Measurements from ENCODE around the gene HNF1B. TPM values are rescaled to one million over a fixed set of nuclear protein-coding genes. Genes with fewer than 3 reads are reported as not detected.

The HNF1B gene
- polyA plus RNA-seq, 1 of the 3 experiments (the other 2 are of a cell fraction), result not detected

DNA sequence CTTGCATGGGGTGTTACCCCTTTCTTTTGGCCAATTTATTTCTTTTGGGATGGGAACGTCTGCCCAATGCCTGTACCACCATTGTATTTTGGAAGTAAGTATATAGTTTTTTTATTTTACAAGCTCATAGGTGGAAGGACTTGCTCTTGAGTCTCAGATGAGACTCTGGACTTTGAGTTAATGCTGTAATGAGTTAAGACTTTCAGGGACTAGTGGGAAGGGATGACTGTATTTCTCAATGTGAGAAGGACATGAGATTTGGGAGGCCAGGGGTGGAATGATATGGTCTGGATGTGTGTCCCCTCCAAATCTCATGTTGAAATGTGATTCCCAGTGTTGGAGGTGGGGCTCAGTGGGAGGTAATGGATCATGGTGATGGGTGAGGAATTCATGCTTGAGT, 49.1 kb downstream of the HNF1B start (continued):
- TF ChIP-seq, protein P1, sequence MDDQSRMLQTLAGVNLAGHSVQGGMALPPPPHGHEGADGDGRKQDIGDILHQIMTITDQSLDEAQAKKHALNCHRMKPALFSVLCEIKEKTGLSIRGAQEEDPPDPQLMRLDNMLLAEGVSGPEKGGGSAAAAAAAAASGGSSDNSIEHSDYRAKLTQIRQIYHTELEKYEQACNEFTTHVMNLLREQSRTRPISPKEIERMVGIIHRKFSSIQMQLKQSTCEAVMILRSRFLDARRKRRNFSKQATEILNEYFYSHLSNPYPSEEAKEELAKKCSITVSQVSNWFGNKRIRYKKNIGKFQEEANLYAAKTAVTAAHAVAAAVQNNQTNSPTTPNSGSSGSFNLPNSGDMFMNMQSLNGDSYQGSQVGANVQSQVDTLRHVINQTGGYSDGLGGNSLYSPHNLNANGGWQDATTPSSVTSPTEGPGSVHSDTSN (IDR thresholded peaks at IDR 0.05), result no peak
- no peak for TF ChIP-seq FOXM1 (IDR thresholded peaks at IDR 0.05; ENCODE audit: low read depth)

GRCh38 chr17:37694734-37695133, 50.1 kb downstream of the HNF1B start:
- Histone ChIP-seq H3F3A (replicated peaks; ENCODE audit: insufficient read depth) (no peaks in the 10 kb centered on the region), H3K27me3 (ENCODE audit: insufficient read depth) (no peaks in the 10 kb centered on the region), H3K27ac (ENCODE audit: low read depth in 2 of 2, low read length in 1 of 2) (no peak overlapping the region), H3K9ac (no peak overlapping the region), H3K36me3 (replicated peaks in 1 of 2; ENCODE audit: control insufficient read depth in 1 of 2, insufficient read depth in 2 of 2, low read length in 1 of 2) (no peaks in the 10 kb centered on the region), H3K79me2 (ENCODE audit: insufficient read depth) (no peaks in the 10 kb centered on the region), H3K4me2 (no peak overlapping the region), H3K9me2 (no peaks in the 10 kb centered on the region), H4K20me1 (ENCODE audit: insufficient read depth) (no peaks in the 10 kb centered on the region), H3K9me3 (no peaks in the 10 kb centered on the region), H3K4me1 (ENCODE audit: control insufficient read depth in 1 of 2, insufficient read depth in 2 of 2, low read depth in 1 of 2, low read length in 1 of 2) (no peaks in the 10 kb centered on the region; a peak in 1 of 4 replicates), H3K4me3 (ENCODE audit: low read depth in 2 of 2, low read length in 1 of 2) (no peak overlapping the region), H2AFZ (ENCODE audit: low read depth) (no peak overlapping the region)
- POLR2A ChIA-PET, result no interaction called here
- 67% methylated on average over 3 of the region's 3 CpGs for WGBS (ENCODE audit: low lambda C conversion rate)
- CTCF ChIA-PET, result interaction anchor here (1.2 kb wide), 1 partner anchor 27 kb away, joined by 3 read pairs; no protein-coding TSS in a partner anchor
- no peak for DNase-seq
- TF ChIP-seq POLR2AphosphoS5 (IDR thresholded peaks at IDR 0.05; ENCODE audit: low read depth, low read length) (no peak), CHD2 (IDR thresholded peaks at IDR 0.05; ENCODE audit: low read length, partially characterized antibody) (no peak), RCOR1 (IDR thresholded peaks at IDR 0.05; ENCODE audit: low read length) (no peak), RFX5 (IDR thresholded peaks at IDR 0.05; ENCODE audit: low read length) (no peak), JUND (IDR thresholded peaks at IDR 0.05) (no peak), RXRA (IDR thresholded peaks at IDR 0.05; ENCODE audit: borderline replicate concordance, low read depth) (no peak), SIN3A (IDR thresholded peaks at IDR 0.05; ENCODE audit: borderline replicate concordance, low read depth, low read length) (no peak), FOSL2 (IDR thresholded peaks at IDR 0.05; ENCODE audit: borderline replicate concordance, low read depth) (no peak), EZH2phosphoT487 (IDR thresholded peaks at IDR 0.05; ENCODE audit: borderline replicate concordance, low read depth) (no peak)
- TF ChIP-seq, protein P2, sequence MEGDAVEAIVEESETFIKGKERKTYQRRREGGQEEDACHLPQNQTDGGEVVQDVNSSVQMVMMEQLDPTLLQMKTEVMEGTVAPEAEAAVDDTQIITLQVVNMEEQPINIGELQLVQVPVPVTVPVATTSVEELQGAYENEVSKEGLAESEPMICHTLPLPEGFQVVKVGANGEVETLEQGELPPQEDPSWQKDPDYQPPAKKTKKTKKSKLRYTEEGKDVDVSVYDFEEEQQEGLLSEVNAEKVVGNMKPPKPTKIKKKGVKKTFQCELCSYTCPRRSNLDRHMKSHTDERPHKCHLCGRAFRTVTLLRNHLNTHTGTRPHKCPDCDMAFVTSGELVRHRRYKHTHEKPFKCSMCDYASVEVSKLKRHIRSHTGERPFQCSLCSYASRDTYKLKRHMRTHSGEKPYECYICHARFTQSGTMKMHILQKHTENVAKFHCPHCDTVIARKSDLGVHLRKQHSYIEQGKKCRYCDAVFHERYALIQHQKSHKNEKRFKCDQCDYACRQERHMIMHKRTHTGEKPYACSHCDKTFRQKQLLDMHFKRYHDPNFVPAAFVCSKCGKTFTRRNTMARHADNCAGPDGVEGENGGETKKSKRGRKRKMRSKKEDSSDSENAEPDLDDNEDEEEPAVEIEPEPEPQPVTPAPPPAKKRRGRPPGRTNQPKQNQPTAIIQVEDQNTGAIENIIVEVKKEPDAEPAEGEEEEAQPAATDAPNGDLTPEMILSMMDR (IDR thresholded peaks at IDR 0.05), result no peak

- DNase-seq, result no peak
- H3F3A ChIP-seq (replicated peaks; ENCODE audit: insufficient read depth), result no peaks in the 10 kb centered on the region
- H3K36me3 ChIP-seq (replicated peaks in 1 of 2; ENCODE audit: control insufficient read depth in 1 of 2, insufficient read depth in 2 of 2, low read length in 1 of 2), result no peaks in the 10 kb centered on the region
- no peak overlapping the region for H2AFZ ChIP-seq (ENCODE audit: low read depth)
- H3K4me1 ChIP-seq (ENCODE audit: control insufficient read depth in 1 of 2, insufficient read depth in 2 of 2, low read depth in 1 of 2, low read length in 1 of 2), result no peaks in the 10 kb centered on the region; a peak in 1 of 4 replicates
- H3K4me2 ChIP-seq, result no peak overlapping the region
- POLR2A ChIA-PET, result no interaction called here
- H4K20me1 ChIP-seq (ENCODE audit: insufficient read depth), result no peaks in the 10 kb centered on the region
- H3K79me2 ChIP-seq (ENCODE audit: insufficient read depth), result no peaks in the 10 kb centered on the region
- no peaks in the 10 kb centered on the region for H3K27me3 ChIP-seq (ENCODE audit: insufficient read depth)
- H3K9ac ChIP-seq, result no peak overlapping the region
- no peaks in the 10 kb centered on the region for H3K9me2 ChIP-seq
- CTCF ChIA-PET, result no interaction called here
- H3K9me3 ChIP-seq, result no peaks in the 10 kb centered on the region
- H3K4me3 ChIP-seq (ENCODE audit: low read depth in 2 of 2, low read length in 1 of 2), result no peak overlapping the region
- H3K27ac ChIP-seq (ENCODE audit: low read depth in 2 of 2, low read length in 1 of 2), result no peak overlapping the region
- 78% methylated on average over 5 of the region's 5 CpGs for WGBS (ENCODE audit: low lambda C conversion rate)
- TF ChIP-seq SIN3A (IDR thresholded peaks at IDR 0.05; ENCODE audit: borderline replicate concordance, low read depth, low read length) (no peak), POLR2AphosphoS5 (IDR thresholded peaks at IDR 0.05; ENCODE audit: low read depth, low read length) (no peak), GATA2 (CRISPR knock-in tag; IDR thresholded peaks at IDR 0.05) (no peak), ZBTB33 (IDR thresholded peaks at IDR 0.05; ENCODE audit: borderline replicate concordance, low read depth) (no peak), MEF2A (IDR thresholded peaks at IDR 0.05; ENCODE audit: borderline replicate concordance, low read depth) (no peak), RAD21 (IDR thresholded peaks at IDR 0.05; ENCODE audit: low read length) (no peak), RFX5 (IDR thresholded peaks at IDR 0.05; ENCODE audit: low read length) (no peak), RCOR1 (IDR thresholded peaks at IDR 0.05; ENCODE audit: low read length) (no peak), FOSL2 (IDR thresholded peaks at IDR 0.05; ENCODE audit: borderline replicate concordance, low read depth) (no peak), TCF12 (IDR thresholded peaks at IDR 0.05) (no peak), JUND (IDR thresholded peaks at IDR 0.05) (no peak)
- TF ChIP-seq, protein P1 (IDR thresholded peaks at IDR 0.05), result no peak
- TF ChIP-seq, protein P2 (IDR thresholded peaks at IDR 0.05), result no peak
Observed at GRCh38 chr17:37693328-37693727, 51.5 kb downstream of the HNF1B start.

Measured in SK-N-SH (cell line).